GM21576 (cell line): ENCODE data around the gene GLRA1.
"Not testable (repeated sequence)": the region's sequence is repeated elsewhere in the genome, so short reads cannot be mapped to it uniquely, and the experiment has no call there.

Experiments
- ATAC-seq: cut with Tn5 transposase; IDR thresholded peaks from one replicate; pipeline ENCODE4 v1.9.1; 2021; ENCODE audit warnings: mild to moderate bottlenecking, moderate library complexity; ENCODE audit not compliant: unreplicated experiment

The GLRA1 gene

GRCh38 chr5:151921916-151922315 lies 2.7 kb downstream of the GLRA1 start:
- no peak for ATAC-seq

DNA sequence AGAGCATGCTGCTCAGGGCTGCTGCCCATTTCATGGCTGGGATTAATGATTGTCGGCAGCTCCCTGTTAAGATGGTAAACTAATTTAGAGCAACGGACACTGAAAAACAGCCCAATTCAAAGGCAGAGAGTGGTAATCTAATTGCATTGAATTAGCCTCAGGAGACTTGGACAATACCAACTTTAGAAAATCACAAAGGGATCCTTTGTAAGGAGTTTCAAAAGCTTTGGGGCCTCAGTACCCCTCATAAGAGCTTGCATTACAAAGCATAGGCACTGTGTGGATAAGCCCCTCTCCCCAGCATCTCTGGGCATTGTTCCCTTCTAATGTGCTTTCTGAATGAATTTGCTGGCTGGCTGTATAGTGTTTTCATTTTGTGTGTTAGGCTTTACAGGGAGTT lies 6.7 kb downstream of the GLRA1 start:
- no peak for ATAC-seq

GRCh38 chr5:151913425-151913824 lies 11.2 kb downstream of the GLRA1 start:
- ATAC-seq, result no peak

- no peak for ATAC-seq
These were observed 12.3 kb downstream of the GLRA1 start for GRCh38 chr5:151912360-151912759.

GRCh38 chr5:151911011-151911410 lies 13.6 kb downstream of the GLRA1 start:
- ATAC-seq, result no peak

- no peak for ATAC-seq
These were observed 15.0 kb downstream of the GLRA1 start for GRCh38 chr5:151909628-151910027.

DNA sequence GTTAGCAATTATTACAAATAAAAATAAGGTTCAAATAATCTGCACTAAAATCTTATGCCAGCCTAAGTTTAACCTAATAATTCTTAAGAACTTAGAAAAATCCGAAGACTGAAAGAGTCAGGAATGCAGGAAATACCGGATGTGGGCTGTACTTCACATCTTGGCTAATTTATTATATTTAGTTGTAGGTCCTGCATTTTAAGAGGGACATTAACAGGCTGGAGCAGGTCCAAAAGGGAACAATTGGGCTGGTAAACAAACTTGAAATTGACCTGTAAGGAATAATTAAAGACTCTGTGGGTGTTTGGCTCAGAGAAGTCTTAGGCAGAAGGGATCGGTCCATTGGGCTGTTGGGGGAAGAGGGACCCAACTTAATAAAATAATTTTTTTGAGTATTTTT lies 18.4 kb downstream of the GLRA1 start:
- ATAC-seq, result no peak

DNA sequence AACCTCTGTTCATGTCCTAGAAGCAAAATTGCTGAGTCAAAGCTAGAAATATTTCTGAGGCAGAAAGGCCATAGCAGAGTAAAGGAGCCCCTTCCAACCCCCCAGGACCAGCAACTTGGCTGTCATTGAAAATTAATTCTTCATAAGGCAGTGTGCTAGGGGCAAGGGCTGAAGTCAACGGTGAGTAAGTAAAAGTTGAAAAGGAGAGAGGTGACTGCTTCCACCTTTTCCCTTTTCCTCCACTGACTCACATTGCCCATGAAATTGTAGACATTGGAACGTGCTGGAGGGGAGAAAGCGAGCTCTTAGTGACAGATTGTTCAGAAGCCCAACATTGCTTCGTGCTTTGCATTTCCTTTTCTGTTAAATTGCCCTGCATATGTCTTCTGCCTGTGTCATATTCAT lies 19.1 kb downstream of the GLRA1 start:
- ATAC-seq, result no peak

GRCh38 chr5:151904909-151905308 lies 19.7 kb downstream of the GLRA1 start:
- no peak for ATAC-seq

DNA sequence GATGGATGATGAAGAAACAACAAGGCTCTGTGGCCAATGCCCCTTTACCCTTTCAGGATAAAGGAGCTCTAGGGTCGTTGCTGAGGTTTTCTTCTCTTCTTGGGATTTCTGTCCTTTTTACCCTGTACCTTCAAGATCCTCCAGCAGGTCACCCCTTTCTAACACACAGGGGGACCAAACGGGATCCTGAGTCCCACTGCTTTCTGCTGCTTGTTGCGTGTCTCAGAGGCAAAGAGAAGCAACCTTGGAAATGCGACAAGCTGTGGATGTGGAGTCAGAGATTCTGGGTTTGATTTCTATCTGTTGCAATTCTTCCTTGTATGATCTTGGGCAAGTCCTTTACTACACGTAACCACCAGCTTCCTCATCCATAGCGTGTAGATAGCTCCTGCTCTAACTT lies 20.5 kb downstream of the GLRA1 start:
- ATAC-seq, result no peak

DNA sequence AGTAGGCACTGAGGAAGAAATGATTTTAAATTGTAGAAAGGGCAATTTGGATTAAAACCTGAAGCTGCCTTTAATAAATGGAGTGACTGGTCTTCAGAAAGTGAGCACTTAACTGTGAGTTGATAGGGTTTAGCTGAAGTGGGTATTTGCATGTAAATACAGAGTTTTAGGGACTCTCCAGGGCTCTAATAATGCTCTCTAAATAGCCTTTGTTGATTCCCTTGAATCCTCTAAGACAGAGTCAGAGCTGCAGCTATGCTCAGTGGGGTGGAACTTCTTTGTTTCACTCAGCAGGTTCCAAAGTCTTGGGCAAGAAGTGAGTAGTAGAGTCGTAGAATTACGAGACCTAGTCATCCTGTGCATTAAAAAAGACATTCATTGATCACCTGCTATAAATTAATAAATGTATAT lies 21.4 kb downstream of the GLRA1 start:
- ATAC-seq, result peak; percentile 95

DNA sequence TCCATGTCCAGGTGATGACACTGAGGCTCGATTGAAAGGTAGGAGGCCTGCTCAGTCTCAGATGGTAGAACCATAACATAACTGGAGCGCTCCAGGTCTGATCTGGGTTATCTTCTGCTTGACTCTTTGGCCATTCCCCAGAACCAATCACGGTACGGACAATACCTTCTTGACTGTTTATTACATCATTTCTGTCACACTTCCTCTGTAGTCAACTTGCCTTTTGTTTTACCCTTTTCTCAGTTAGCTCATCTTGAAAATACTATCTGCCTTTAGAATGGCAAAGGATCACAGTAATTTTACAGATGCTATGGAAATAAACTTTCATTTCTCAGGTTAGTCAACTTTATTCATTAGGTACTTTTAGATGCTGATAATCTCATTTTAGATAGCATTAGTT lies 22.4 kb downstream of the GLRA1 start:
- ATAC-seq, result no peak

DNA sequence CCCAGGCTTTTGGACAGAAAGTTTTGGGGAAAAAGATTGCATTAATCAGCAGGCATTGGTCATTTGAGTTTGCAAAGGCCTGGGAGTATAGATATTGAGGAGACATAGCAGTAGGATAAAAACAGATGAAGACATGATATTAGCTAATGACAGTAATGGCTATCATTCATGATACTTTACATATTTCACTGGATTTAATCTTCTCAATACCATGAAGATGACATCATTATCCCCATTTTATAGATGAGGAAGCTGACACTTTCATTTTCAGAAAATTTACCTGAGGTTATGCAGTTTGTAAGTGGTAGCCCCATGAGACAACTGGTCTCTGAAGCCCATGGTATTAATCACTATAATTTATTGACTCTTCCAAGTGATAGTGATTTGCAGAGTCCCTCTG lies 23.0 kb downstream of the GLRA1 start:
- no peak for ATAC-seq

GRCh38 chr5:151900891-151901290 lies 23.8 kb downstream of the GLRA1 start:
- ATAC-seq, result no peak

DNA sequence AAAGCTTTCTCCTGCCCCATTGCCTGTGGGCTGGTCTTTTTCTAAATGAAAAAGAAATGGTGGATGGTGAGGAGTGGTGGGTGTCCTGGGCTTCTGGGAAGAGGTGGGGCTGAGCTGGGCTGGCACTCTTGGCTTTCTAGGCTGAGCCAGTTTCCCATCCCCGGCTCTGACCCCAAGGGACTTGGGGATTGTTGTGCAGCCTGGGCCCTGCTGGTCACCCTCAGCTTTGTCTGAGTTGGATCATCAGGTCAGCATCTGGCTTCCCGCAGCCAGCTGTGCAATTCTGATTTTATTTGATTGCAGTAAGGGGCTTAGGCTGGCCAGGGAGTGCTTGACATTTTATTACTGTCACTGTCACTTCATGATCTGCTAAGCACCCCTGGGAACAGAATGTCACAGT lies 25.3 kb downstream of the GLRA1 start:
- ATAC-seq, result no peak

DNA sequence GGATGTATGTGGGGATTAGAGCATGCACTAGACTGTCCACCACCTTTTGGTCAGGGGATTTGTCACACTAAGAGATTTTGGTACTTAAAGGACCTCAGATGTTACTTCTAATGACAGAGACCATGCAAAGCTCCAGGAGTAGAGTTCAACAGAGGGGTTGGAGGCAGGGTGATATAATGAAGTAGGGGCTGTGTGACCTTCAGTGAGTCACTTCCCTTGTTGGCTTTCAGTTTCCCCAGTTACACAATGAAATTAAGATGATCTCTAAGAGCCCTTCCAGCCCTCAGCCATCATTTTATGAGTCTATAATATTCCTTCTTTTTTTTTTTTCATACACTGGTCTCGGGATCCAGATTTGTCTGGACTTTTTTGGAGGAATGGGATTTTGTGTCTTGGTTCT lies 26.8 kb downstream of the GLRA1 start:
- peak; percentile 39 for ATAC-seq

- no peak for ATAC-seq
These were observed 27.6 kb downstream of the GLRA1 start for GRCh38 chr5:151897020-151897552.

DNA sequence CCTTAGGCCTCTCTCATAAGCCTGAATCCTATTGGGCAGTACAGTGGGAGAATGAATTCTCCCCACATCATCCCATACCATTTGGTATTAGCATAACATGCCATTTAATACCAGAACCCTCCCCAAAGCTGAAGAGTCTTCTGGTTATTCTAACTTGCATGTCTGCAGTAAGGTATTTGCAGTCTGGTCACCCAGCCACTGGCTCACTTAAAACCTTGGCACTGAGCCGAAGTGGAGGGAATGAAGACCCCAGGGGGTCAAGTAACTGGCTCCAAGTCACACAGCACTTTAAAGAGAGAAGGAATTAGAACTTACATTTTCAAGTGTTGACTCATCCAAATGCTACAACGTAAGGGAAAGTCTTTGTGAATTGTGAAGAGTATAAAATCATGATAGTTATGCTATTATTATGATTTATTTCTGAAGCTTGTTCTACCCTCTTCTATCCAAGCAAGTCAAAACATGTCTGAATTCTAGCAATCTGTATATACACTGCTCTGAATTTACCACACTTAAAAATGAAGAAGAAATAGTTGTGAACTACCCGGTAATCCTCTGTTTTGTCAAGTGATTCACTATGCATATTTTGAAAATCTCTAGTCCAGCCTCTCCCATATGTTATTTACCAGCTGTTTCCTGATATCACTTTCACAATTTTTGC lies 28.5 kb downstream of the GLRA1 start:
- no peak for ATAC-seq

GRCh38 chr5:151895660-151896030 lies 29.0 kb downstream of the GLRA1 start:
- no peak for ATAC-seq

GRCh38 chr5:151893485-151893884 lies 31.2 kb downstream of the GLRA1 start:
- not testable (repeated sequence) for ATAC-seq

DNA sequence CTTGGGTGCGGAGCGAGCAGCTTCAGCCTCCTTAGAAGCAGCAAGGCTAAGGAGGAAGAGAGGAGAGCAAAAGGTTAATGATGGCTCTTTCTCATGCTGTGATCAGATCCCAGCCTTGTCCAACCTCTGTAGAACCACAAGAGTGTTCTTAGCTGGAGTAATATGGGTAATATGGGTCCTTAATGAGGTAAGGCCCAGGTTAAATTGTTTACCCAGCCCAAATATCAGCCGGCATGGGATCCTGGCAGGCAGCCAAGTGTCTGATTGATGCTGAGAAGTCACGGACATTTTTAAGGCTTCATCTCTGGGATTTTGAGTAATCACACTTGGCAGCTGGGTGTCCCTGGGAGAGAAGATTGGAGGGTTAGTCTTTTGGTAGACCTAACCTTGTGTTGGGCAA lies 32.3 kb downstream of the GLRA1 start:
- ATAC-seq, result no peak

- no peak for ATAC-seq
These were observed 34.4 kb downstream of the GLRA1 start for GRCh38 chr5:151890299-151890698.

DNA sequence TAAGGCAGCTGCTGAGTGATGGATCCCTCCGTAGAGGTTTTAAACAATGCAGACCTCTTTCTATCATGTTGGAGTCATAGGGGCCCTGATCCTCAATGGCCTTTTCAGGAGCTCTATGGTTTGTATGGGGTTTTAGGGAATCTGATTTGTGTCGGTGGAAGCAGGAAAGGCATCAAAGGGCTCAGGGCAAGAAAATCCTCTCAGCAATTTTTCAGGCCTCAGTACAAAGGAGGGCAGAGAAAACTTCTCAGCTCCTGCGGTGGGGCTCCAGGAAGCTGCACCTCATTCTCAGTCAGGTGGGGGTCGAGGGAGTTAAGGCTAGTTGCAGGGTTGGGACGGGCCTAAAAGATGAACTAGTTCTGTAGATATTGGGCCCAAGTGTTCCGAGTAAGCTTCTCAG lies 35.0 kb downstream of the GLRA1 start:
- ATAC-seq, result no peak
